ENCODE measurements around the gene GLS2. TPM values are rescaled to one million over a fixed set of nuclear protein-coding genes. Genes with fewer than 3 reads are reported as not detected.
A peak's percentile ranks its signal among the peaks of the same experiment; 100 is the strongest.

GLS2 gene
- total RNA-seq, 1 donor from 2014 or later: 6.1 TPM

DNA sequence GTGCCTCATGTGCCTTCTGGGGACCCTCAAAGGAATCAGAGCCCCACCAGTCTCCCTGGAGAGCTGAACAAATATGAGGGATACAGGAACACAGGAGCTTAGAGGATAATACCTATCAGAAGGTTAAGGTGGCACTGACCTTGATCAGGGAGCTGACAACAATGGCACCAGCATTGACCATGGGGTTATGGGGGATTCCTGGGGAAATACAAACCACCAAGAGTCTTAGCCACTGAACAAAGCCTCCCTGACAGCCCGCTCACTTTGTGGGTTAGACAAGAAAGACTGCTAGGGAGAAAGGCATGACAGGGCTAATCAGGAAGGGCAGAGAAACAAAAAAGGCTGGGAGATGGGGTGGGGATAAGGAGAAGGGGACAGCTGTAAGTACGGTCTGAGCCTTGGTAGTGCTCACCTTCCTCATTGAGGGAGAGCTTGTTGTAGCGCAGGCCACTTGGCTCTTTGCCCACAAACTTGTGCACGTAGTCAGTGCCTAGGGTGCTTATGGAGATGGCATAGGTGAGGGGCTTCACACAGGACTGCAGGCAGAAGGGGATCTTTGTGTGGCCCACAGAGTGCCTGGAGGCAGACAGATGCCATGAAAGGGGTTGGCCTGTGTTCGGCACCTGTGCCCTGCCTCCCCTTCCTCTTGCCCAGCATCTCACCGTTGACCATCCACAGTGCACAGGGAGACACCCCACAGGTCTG is 10.3 kb downstream of the GLS2 start:
- H3K27me3 ChIP-seq (ENCODE audit: control insufficient read depth, insufficient read depth, low read length): no peaks in the 10 kb centered on the region
- FAIRE-seq: no peak
- DNase-seq (ENCODE audit: low read depth): no peak
- no peak overlapping the region for H3K4me3 ChIP-seq (ENCODE audit: low read depth, low read length)
- no peaks in the 10 kb centered on the region for H3K36me3 ChIP-seq (ENCODE audit: control insufficient read depth, insufficient read depth, low read length)
- TF ChIP-seq, protein P1, sequence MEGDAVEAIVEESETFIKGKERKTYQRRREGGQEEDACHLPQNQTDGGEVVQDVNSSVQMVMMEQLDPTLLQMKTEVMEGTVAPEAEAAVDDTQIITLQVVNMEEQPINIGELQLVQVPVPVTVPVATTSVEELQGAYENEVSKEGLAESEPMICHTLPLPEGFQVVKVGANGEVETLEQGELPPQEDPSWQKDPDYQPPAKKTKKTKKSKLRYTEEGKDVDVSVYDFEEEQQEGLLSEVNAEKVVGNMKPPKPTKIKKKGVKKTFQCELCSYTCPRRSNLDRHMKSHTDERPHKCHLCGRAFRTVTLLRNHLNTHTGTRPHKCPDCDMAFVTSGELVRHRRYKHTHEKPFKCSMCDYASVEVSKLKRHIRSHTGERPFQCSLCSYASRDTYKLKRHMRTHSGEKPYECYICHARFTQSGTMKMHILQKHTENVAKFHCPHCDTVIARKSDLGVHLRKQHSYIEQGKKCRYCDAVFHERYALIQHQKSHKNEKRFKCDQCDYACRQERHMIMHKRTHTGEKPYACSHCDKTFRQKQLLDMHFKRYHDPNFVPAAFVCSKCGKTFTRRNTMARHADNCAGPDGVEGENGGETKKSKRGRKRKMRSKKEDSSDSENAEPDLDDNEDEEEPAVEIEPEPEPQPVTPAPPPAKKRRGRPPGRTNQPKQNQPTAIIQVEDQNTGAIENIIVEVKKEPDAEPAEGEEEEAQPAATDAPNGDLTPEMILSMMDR (IDR thresholded peaks at IDR 0.05; ENCODE audit: insufficient read depth, low read length, severe bottlenecking): no peak

DNA sequence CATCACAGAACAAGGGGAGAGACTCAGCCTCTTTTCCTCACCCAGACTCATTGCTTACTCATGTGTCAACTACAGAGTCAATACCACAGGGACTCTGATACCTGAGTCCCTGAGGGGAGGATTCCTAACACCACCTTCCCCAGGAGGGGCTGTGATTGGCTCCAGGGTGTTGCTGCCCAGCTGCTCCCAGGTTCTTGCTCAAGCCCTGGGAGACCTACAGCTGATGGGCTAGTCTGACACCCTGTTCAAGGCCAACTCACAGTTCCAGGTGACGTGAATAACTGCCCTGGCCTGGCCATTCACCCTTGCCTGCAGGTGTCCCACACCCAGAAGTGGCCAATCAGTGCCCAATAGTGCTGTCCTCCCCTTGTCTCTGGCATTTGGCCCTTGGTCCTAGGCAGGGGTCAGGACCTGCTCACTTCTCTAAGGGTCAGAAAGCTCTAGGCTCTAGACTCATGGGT is 11.0 kb downstream of the GLS2 start:
- no peak overlapping the region for H3K4me3 ChIP-seq (ENCODE audit: low read depth, low read length)
- TF ChIP-seq, protein P1 (IDR thresholded peaks at IDR 0.05; ENCODE audit: insufficient read depth, low read length, severe bottlenecking): no peak
- no peaks in the 10 kb centered on the region for H3K27me3 ChIP-seq (ENCODE audit: control insufficient read depth, insufficient read depth, low read length)
- peak; percentile 47 for FAIRE-seq
- no peaks in the 10 kb centered on the region for H3K36me3 ChIP-seq (ENCODE audit: control insufficient read depth, insufficient read depth, low read length)
- DNase-seq (ENCODE audit: low read depth): peak; percentile 48

DNA sequence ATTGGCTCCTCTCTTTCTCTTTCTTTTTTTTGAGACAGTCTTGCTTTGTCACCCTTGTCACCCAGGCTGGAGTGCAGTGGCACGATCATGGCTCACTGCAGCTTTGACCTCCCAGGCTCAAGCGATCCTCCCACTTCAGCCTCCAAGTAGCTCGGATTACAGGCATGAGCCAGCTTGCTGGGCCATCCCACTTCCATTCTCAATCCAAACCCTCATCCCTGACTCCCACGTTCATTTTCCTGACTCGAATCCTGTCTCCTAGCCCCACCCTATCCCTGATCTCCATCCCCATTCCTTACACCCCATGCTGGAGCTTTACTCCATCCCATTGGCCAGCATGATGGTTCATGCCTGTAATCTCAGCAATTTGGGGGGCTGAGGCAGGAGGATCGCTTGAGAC is 11.8 kb downstream of the GLS2 start:
- H3K36me3 ChIP-seq (ENCODE audit: control insufficient read depth, insufficient read depth, low read length): peaks cover under 1% of the 10 kb centered on the region

DNA sequence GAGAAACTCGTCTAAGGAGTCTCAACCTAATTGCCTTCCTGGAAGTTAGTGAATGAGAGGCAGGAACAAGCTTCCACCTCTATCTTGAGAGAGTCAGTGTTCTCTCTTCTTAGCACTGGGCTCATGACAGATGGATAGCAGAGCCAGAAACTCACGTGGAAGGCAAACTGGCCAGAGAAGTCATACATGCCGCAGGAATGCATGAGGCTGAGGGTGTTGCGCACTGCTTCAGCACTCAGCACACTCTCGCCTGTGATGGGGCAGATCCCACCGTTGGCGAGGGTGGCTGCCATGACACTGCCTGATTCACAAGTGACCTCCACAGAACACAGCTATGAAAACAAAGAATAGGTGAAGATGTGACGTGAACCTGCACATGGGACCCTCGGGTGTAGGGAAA is 13.6 kb downstream of the GLS2 start:
- DNase-seq (ENCODE audit: low read depth): no peak
- Histone ChIP-seq H3K36me3 (ENCODE audit: control insufficient read depth, insufficient read depth, low read length) (peaks cover 5% of the 10 kb centered on the region), H3K27me3 (ENCODE audit: control insufficient read depth, insufficient read depth, low read length) (no peaks in the 10 kb centered on the region), H3K4me3 (ENCODE audit: low read depth, low read length) (no peak overlapping the region)
- TF ChIP-seq, protein P1 (IDR thresholded peaks at IDR 0.05; ENCODE audit: insufficient read depth, low read length, severe bottlenecking): no peak
- peak; percentile 66 for FAIRE-seq

More for the DNA sequence above, 11.8 kb downstream of the GLS2 start:
- DNase-seq (ENCODE audit: low read depth) (no peak), FAIRE-seq (no peak)
- TF ChIP-seq, protein P1 (IDR thresholded peaks at IDR 0.05; ENCODE audit: insufficient read depth, low read length, severe bottlenecking): no peak
- H3K4me3 ChIP-seq (ENCODE audit: low read depth, low read length): no peak overlapping the region
- H3K27me3 ChIP-seq (ENCODE audit: control insufficient read depth, insufficient read depth, low read length): no peaks in the 10 kb centered on the region

DNA sequence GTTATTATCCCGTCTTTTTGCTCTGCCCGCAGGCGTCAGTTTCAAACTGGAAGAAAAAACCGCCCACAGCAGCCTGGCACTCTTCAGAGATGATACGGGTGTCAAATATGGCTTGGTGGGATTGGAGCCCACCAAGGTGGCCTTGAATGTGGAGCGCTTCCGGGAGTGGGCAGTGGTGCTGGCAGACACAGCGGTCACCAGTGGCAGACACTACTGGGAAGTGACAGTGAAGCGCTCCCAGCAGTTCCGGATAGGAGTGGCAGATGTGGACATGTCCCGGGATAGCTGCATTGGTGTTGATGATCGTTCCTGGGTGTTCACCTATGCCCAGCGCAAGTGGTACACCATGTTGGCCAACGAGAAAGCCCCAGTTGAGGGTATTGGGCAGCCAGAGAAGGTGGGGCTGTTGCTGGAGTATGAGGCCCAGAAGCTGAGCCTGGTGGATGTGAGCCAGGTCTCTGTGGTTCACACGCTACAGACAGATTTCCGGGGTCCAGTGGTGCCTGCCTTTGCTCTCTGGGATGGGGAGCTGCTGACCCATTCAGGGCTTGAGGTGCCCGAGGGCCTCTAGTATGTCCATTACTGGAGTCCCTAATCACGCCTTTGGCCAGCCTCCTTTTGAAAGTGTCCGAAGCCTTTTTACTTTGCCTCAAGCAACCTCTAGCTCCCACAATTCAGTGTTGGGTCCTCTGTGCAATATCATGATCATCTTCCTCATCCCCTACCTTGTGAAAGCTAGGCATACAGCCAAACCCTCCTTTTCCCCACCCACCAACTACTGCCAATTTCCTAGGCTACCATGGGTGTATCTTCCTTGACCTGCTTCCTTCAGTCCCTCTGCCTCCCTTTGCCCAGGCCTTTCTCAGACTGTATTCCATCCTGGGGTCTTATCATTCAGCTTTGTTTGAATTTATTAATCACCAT is 18.7 kb downstream of the GLS2 start:
- Histone ChIP-seq H3K36me3 (ENCODE audit: control insufficient read depth, insufficient read depth, low read length) (peaks cover 6% of the 10 kb centered on the region), H3K27me3 (ENCODE audit: control insufficient read depth, insufficient read depth, low read length) (no peaks in the 10 kb centered on the region), H3K4me3 (ENCODE audit: low read depth, low read length) (peak overlapping the region; percentile 75)
- FAIRE-seq (no peak), DNase-seq (ENCODE audit: low read depth) (no peak)
- TF ChIP-seq, protein P1 (IDR thresholded peaks at IDR 0.05; ENCODE audit: insufficient read depth, low read length, severe bottlenecking): no peak
